OCI-LY7 (cell line): Measurements from ENCODE around the gene IGF1R. TPM values are rescaled to one million over a fixed set of nuclear protein-coding genes. Genes with fewer than 3 reads are reported as not detected.

Experiments used
- BruUV-seq: library from RNA; stranded (reverse); fragments of 400-500 nt; replicated peaks from 2 replicates; lab custom pipeline; 2021; lab: Mats Ljungman, UMichigan
- CTCF ChIA-PET: fragments of 300-600 bp; sonication (Branson Sonifier 250); formaldehyde crosslinking; loops from one replicate; lab custom pipeline; 2022; ENCODE audit warnings: antibody characterized with exemption; ENCODE audit not compliant: unreplicated experiment; lab: Charles Lee
- POLR2A ChIA-PET: fragments of 300-600 bp; sonication (Branson Sonifier 250); formaldehyde crosslinking; loops from one replicate; lab custom pipeline; 2022; ENCODE audit warnings: antibody characterized with exemption; lab: Charles Lee
- DNase-seq: peaks from one replicate; pipeline ENCODE4 v3.0.0-alpha.2; 2015; ENCODE audit warnings: low spot score
- H2AFZ ChIP-seq: fragments of 200-600 bp; sonication (generic), shearing (Covaris generic); 2 replicates; pipeline ENCODE4 v1.6.1; 2014; ENCODE audit warnings: mild to moderate bottlenecking, antibody characterized with exemption, low read length, moderate library complexity
- H3K27ac ChIP-seq: fragments of 200-600 bp; sonication (generic); 2 replicates; pipeline ENCODE4 v1.5.1; 2014; ENCODE audit warnings: mixed run types, low read depth, mild to moderate bottlenecking, moderate library complexity, low read length, inconsistent platforms; ENCODE audit not compliant: poor library complexity, severe bottlenecking
- H3K36me3 ChIP-seq: fragments of 200-600 bp; sonication (generic); 2 replicates; pipeline ENCODE4 v1.6.1; 2014; ENCODE audit warnings: mild to moderate bottlenecking, antibody characterized with exemption, low read length, moderate library complexity, mixed read lengths; ENCODE audit not compliant: insufficient read depth
- H3K4me1 ChIP-seq: fragments of 200-600 bp; sonication (generic); 2 replicates; pipeline ENCODE4 v1.5.1; 2014; ENCODE audit warnings: mild to moderate bottlenecking, low read length; ENCODE audit not compliant: insufficient read depth, poor library complexity, severe bottlenecking
- H3K4me2 ChIP-seq: fragments of 200-600 bp; sonication (generic); 2 replicates; pipeline ENCODE4 v1.6.1; 2014; ENCODE audit warnings: mild to moderate bottlenecking, low read length
- H3K4me3 ChIP-seq: fragments of 200-600 bp; sonication (generic); 2 replicates; pipeline ENCODE4 v1.5.1; 2014; ENCODE audit warnings: mild to moderate bottlenecking, low read depth, low read length; ENCODE audit not compliant: poor library complexity, severe bottlenecking
- H3K79me2 ChIP-seq: fragments of 200-600 bp; sonication (generic); 2 replicates; pipeline ENCODE4 v1.6.1; 2016; ENCODE audit warnings: low read depth, mild to moderate bottlenecking, low read length, moderate library complexity, mixed read lengths; ENCODE audit not compliant: insufficient read depth
- H3K9me2 ChIP-seq: fragments of 200-600 bp; sonication (generic); 2 replicates; pipeline ENCODE4 v1.6.1; 2016; ENCODE audit warnings: mild to moderate bottlenecking, low read length, mixed read lengths; ENCODE audit not compliant: insufficient read depth
- H3K9me3 ChIP-seq: fragments of 200-600 bp; sonication (generic); 2 replicates; pipeline ENCODE4 v1.6.1; 2014; ENCODE audit warnings: mild to moderate bottlenecking, mixed run types, low read length, mixed read lengths
- H4K20me1 ChIP-seq: fragments of 200-600 bp; sonication (generic); 2 replicates; pipeline ENCODE4 v1.6.1; 2014; ENCODE audit warnings: mild to moderate bottlenecking, antibody characterized with exemption, low read length, moderate library complexity, mixed read lengths; ENCODE audit not compliant: insufficient read depth
- CTCF ChIP-seq: fragments of 200-600 bp; sonication (generic); conservative IDR thresholded peaks from 2 replicates; pipeline ENCODE4 v1.5.1; 2014; ENCODE audit warnings: mild to moderate bottlenecking, antibody characterized with exemption, low read length, moderate library complexity, mixed read lengths
- EZH2phosphoT487 ChIP-seq: fragments of 200-600 bp; sonication (generic); IDR thresholded peaks from 2 replicates; pipeline ENCODE4 v1.6.1; 2018; ENCODE audit warnings: low read depth, borderline replicate concordance, mild to moderate bottlenecking, mixed run types, antibody characterized with exemption, low read length, moderate library complexity, mixed read lengths
- intact Hi-C: fragments of 100-400 bp; cut with micrococcal nuclease; formaldehyde crosslinking; loops from one replicate; pipeline ENCODE4 v1.10.0; 2022; ENCODE audit not compliant: unreplicated experiment
- total RNA-seq, 2 experiments: library from RNA; depleted of rRNA in 1 of 2; stranded (reverse); fragments of >200 nt in 1 of 2; shearing (Covaris generic) in 1 of 2; gene quantifications; 2 replicates each; pipeline ENCODE4 v1.2.3, GENCODE V29; 2014 to 2022

The IGF1R gene
- total RNA-seq, 2 experiments from 2014 or later, result 26.5 to 29.1 TPM

- intact Hi-C loops, result loop anchor here (10.0 kb wide), 1 partner anchor 486 kb away; no protein-coding TSS in a partner anchor
- Histone ChIP-seq H4K20me1 (peaks cover 36% of the 10 kb centered on the region), H3K4me1 (peaks cover 39% of the 10 kb centered on the region), H3K9me3 (no peaks in the 10 kb centered on the region), H3K27ac (no peak overlapping the region), H3K79me2 (peaks cover 19% of the 10 kb centered on the region; the same call in 1 of the 2 replicates), H3K36me3 (no peaks in the 10 kb centered on the region), H2AFZ (no peak overlapping the region), H3K9me2 (no peaks in the 10 kb centered on the region), H3K4me3 (no peak overlapping the region), H3K4me2 (peak overlapping the region; percentile 77; the same call in 1 of the 2 replicates)
- no TSS peak for BruUV-seq
- ChIA-PET POLR2A (no interaction called here), CTCF (no interaction called here)
- DNase-seq, result no peak
- no peak for TF ChIP-seq CTCF
- no peak for TF ChIP-seq EZH2phosphoT487
These were observed 2.7 kb downstream of the IGF1R start for GRCh38 chr15:98651036-98651481.

DNA sequence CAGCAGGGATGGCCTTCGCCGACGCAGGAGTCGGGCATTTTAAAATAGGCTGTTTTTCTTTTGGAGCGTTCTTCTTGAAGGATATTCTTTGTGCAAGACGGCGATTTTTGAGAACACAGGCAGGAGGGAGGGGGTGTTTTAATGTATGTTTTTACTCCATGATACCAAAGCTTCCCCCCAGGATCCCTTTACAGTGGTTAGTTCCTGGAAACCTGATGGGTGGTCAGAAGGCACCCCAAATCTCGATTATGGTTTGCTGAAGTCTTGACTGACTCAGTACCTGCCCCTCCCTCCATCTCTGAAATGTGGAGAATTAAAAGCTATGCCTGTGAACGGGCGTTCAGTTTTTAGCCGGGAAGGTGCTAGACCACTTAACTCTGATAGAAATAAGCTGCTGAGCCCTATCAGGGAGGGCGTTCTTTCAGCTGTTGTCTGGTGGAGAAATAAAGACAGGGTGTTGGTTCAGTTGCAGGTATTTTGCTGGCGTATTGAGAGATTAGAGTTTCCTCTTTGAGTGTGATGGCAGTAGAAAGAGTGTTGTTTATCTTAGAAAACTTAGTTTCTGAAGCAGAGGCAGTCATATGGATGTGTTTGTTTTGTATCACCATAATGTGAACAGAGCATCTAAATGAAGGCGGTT is 3.4 kb downstream of the IGF1R start:
- Histone ChIP-seq H4K20me1 (peaks cover 36% of the 10 kb centered on the region), H2AFZ (no peak overlapping the region), H3K9me3 (no peaks in the 10 kb centered on the region), H3K79me2 (peaks cover 19% of the 10 kb centered on the region; the same call in 1 of the 2 replicates), H3K4me3 (no peak overlapping the region), H3K9me2 (no peaks in the 10 kb centered on the region), H3K36me3 (no peaks in the 10 kb centered on the region), H3K4me2 (no peak overlapping the region), H3K27ac (no peak overlapping the region), H3K4me1 (peaks cover 39% of the 10 kb centered on the region)
- ChIA-PET CTCF (no interaction called here), POLR2A (no interaction called here)
- BruUV-seq, result no TSS peak
- DNase-seq, result no peak
- intact Hi-C loops, result loop anchor here (10.0 kb wide), 1 partner anchor 487 kb away; no protein-coding TSS in a partner anchor
- no peak for TF ChIP-seq EZH2phosphoT487
- no peak for TF ChIP-seq CTCF

GRCh38 chr15:98653686-98654085 is 5.3 kb downstream of the IGF1R start:
- H3K9me2 ChIP-seq, result no peaks in the 10 kb centered on the region
- peak; percentile 10 for DNase-seq
- no peak overlapping the region for H3K27ac ChIP-seq
- H3K4me3 ChIP-seq, result no peak overlapping the region
- no peaks in the 10 kb centered on the region for H3K9me3 ChIP-seq
- intact Hi-C loops, result loop anchor here (10.0 kb wide), 1 partner anchor 489 kb away; no protein-coding TSS in a partner anchor
- no peak overlapping the region for H2AFZ ChIP-seq
- H4K20me1 ChIP-seq, result peaks cover 47% of the 10 kb centered on the region
- H3K79me2 ChIP-seq, result peaks cover 19% of the 10 kb centered on the region; the same call in 1 of the 2 replicates
- H3K4me2 ChIP-seq, result peak overlapping the region; percentile 32; the same call in 1 of the 2 replicates
- BruUV-seq, result no TSS peak
- TF ChIP-seq CTCF (no peak), EZH2phosphoT487 (no peak)
- peaks cover 39% of the 10 kb centered on the region for H3K4me1 ChIP-seq
- POLR2A ChIA-PET, result interaction anchor here (0.9 kb wide), 1 partner anchor 9 kb away, joined by 3 read pairs; no protein-coding TSS in a partner anchor
- H3K36me3 ChIP-seq, result no peaks in the 10 kb centered on the region
- CTCF ChIA-PET, result no interaction called here
